HG03457 (cell line): ENCODE measurements around the gene NFIC.
A peak's percentile ranks its signal among the peaks of the same experiment; 100 is the strongest.

Experiments used
- ATAC-seq: cut with Tn5 transposase; IDR thresholded peaks from one replicate; pipeline ENCODE4 v1.9.1; 2021; ENCODE audit warnings: moderate number of reproducible peaks; ENCODE audit not compliant: unreplicated experiment

Gene NFIC

GRCh38 chr19:3481241-3482090, 115.1 kb downstream of the NFIC start:
- ATAC-seq: no peak

DNA sequence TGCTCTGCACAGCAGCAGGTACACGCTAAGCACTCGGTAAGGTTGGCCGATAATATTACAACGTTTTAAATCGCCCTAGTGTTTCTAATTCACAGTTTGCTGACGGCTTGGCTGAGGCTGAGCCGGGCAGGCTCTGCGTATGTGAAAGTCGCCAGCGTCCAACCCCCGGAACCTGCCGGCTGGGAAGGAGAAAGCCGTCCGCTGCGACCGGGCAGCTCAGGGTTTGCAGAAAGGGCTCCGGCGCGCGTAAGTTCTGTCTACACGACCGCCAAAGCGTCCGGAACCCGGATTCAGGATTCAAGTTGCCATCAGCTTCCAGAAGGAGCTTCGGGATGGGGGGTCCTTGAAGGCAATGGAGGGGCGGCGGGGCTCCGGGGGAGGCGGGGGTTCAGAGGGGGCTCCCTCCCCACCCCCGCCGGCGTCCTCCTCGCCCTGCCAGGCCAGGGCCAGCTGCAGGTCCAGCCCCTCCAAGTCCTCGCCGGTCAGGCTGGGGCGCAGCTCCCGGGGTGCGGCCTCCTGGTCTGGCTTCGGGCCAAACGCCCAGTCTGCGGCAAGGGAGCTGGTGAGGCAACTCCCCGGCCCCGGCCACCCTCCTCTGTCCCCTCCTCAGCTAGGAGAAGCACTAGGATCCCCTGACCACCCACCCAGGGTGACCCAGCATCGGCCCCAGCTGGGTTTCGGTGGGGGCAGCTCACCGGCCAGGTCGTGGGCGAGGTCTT, 116.3 kb downstream of the NFIC start:
- no peak for ATAC-seq

DNA sequence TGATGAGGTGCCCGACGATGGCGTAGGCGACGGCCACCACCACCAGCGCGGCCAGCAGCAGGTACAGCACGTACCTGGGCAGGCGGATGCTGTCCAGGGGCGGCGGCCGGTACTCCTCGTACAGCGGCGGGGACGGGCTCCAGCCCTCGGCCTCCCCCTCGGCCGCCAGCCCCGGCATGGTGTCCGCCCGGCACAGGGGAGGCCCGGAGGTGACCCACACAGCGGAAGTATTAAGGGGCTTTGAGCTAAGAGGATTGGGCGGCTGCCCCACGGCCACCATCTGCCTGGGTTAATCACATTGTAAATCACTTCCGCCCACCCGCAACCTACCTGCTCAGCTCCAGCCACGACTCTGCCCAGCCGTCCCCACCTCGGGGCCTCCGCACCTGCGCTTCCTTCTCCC, 116.8 kb downstream of the NFIC start, which contains the start of gene SMIM44:
Gene SMIM44 (minus strand): TSS at position 216 of the 403 bp plus-strand sequence. CDS start 38 bp downstream, at position 178.
- no peak for ATAC-seq

DNA sequence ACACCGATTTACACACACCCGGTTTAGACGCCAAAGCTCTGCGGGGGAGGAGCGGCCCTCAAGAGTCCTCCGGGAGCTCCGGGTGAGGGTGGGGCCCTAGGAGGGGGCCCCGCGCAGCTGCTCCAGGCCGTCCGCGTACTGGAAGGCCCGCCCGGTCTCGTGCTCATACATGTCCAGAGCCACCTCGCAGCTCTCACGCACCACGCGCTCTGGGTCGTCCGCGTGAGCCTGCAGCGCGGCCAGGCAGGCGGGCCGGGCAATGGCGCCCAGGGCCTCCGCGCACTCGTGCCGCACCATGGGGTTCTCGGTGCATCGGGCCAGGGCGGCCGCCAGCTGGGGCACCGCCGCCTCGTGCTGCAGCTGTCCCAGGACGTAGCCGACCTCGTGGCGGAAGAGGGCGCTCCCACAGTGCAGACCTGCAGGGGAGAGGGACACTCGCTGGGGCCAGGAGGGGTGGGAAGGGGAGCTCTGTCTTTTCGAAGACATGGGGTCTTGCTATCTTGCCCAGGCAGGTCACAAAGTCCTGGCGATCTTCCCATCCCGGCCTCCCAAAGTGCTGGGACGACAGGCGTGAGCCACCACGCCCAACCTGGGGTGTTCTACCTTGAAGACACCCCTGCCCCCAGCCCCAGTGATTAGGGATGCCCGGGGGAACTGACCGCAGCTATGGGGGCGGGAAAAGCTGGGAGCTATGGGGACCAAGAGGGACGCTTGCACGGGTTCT, 125.2 kb downstream of the NFIC start:
- ATAC-seq: no peak

GRCh38 chr19:3492131-3492839, 125.9 kb downstream of the NFIC start:
- ATAC-seq: no peak

- no peak for ATAC-seq
Measured at GRCh38 chr19:3492919-3493318, 126.5 kb downstream of the NFIC start.

GRCh38 chr19:3493651-3494050, 127.3 kb downstream of the NFIC start:
- ATAC-seq: no peak

- no peak for ATAC-seq
Measured at GRCh38 chr19:3494051-3494450, 127.7 kb downstream of the NFIC start.

- no peak for ATAC-seq
Measured at GRCh38 chr19:3494559-3494958, 128.2 kb downstream of the NFIC start.

DNA sequence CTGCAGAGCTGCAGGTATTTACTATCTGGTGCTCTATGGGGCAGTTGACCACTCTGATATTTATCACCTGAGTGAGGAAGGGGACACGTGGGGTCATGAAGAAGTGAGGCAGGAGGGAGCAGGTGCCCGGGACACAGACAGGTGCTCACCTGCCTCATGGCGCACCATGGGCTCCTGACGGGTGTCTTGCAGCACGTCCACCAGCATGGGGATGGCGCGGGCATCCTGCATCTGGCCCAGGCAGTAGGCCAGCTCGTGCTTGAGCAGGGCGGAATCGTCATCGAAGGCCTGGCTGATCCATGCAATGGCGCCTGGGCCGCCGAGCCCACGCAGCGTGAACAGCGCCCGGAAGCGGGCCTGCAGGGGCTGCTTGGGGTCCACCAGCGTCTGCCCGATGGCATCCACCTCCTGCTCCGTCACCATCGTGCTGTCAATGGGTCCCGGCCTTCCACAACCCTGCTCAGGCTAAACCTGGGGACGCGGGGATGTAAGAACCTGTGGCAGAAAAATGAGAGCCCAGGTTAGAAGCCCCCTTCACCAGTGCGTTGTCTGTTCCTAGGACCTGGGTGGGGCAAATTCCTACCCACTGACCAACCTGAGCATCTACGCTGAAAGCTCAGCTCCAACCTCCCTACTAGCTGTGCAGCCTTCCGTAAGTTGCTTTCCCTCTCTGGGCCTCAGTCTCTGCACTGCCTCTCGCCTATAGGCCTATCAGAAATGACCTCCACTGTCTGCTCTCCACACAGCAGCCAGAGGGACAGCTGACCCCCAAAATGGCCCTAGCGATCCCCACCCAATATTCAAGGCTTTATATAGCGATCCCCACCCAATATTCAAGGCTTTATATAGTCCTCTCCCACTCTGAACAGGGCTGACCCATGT, 130.2 kb downstream of the NFIC start:
- ATAC-seq: no peak

- ATAC-seq: no peak
Measured at GRCh38 chr19:3497757-3498520, 131.6 kb downstream of the NFIC start.

DNA sequence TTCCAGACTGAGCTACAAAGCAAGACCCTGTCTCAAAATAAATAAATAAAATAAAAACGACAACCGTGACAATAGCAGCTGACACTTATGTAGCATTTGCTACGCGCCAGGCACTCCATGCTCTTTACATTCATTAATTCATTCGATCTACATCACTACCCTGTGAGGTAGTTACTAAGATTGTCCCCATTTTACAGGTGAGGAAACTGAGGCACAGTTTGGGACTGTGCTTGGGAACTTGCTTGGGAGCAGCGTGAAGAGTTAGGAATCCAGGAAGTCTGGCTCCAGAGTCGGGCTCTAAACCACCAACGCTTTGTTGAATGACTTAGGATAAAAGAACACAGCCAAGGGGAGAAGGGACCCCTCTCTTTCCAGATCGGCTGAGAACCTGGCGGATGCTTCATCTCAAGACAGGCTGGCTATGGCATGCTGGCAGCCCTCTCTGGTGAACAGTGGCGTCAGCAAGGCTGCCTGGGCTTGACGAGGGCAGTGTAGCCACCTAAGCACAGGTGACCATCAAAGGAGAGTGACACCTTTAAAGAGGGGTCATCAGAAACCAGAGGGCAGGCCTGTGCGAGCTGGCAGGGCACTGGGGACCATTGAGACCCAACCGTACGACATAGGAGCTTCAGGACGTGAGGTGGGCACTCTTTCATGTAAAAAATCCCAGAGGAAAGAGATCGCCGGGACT, 133.5 kb downstream of the NFIC start:
- no peak for ATAC-seq

GRCh38 chr19:3500429-3501101, 134.2 kb downstream of the NFIC start, which contains the start of gene DOHH:
Gene DOHH, minus strand, starts transcription at chr19:3500674. Its CDS starts 3,860 bp downstream, at chr19:3496814.
- ATAC-seq: peak; percentile 60

- ATAC-seq: no peak
Measured at GRCh38 chr19:3501780-3502179, 135.4 kb downstream of the NFIC start.

DNA sequence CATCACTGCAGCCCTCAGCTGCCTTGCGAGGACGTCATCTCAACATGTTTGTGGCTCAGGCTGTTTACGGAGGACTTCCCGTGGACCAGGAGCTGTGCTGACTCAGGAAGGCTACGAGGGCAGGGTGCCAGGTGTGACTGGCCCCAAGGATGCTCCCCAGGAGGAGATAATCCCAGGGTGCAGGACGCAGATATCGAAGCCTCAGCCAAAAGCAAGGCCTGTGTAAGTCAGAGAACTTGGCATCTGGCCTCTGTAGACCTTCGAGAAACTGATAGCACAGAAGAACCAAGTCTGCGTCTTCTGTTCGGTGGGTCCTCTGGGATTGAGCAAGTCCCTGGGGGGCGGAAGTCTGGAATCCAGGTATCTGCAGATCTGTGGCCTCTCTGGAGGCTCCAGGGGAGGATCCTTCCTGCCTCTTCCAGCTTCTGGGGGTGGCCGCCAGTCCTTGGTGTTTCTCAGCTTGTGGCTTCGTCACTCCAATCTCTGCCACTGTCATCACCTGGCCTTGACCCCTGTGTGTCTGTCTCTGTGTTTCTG, 136.7 kb downstream of the NFIC start:
- no peak for ATAC-seq

DNA sequence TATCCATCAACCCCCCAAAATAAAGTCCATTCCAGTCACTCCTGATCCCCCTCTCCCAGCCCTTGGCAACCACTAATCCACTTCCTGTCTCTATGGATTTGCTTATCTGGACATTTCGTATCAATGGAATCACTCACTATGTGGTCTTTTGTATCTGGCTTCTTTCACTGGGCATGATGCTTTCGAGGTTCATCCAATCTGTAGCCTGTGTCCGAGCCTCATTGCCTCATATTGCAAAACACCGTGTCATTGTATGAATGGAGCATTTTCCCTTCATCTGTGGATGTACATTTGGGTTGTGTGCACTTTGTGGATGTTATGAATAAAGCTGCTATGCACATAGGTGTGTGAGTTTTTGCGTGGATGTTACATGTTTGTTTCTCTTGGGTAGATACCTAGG, 138.4 kb downstream of the NFIC start:
- ATAC-seq: no peak

DNA sequence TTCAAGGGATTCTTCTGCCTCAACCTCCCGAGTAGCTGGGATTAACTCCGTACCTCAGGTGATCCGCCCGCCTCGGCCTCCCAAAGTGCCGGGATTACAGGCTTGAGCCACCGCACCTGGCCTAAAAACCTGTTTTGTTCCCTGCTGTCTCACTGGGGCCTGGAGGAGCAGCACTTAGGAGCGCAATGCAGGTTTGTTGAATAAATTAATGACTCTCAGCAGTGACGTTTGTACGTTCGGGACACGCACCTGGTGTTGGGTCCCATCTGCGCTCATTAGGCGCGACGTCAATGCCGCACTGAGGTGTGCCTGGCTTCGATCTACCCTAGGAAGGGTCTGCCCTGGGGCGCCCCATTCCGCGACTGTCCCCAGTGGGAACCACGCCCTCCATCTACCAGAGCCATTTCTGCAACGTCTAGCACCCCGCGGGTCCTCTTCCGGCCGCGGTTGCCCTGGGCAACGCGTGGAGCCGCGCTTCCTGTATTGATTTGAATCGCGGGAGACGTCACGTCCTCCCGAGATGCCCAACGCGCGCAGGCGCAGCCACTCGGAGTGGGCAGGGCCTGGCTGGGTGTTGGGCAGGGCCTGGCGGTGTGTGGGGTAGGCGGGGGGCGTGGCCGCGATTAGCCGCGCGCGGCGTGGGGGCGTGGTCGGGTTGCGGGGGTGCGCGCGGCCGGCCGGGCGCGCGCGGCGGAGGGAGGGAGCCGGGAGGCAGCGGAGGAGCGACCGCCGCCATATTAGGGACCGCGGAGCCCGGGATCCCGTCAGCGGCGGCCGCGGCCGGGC, 139.4 kb downstream of the NFIC start, which contains the start of gene FZR1:
Gene FZR1 (plus strand): TSS at position 714 of the 786 bp plus-strand sequence. CDS start 16,679 bp downstream, outside the sequence.
- ATAC-seq: peak; percentile 63
